ENCODE data around the gene GPRIN1.
"Not testable (repeated sequence)": the region's sequence is repeated elsewhere in the genome, so short reads cannot be mapped to it uniquely, and the experiment has no call there.

GPRIN1 gene

DNA sequence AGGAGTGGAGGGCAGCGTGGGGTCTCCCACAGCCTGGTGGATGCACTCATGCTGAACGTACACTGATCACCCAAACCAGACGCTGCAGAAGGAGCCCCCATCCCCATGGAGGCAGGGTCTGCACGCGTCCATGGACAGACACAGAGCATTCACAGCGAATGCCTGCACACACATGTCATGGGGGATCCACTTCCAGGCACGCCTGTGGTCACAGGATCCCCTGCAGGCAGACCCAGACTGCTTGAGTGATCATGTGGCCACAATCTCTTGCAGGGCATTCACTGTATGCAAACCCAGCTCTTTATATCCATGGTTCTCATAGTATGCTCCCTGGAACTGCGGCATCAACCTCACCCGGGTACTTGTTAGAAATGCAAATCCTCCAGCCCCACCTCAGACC is 15.0 kb upstream of the GPRIN1 start:
- DNase-seq (ENCODE audit: low spot score), result no peak

DNA sequence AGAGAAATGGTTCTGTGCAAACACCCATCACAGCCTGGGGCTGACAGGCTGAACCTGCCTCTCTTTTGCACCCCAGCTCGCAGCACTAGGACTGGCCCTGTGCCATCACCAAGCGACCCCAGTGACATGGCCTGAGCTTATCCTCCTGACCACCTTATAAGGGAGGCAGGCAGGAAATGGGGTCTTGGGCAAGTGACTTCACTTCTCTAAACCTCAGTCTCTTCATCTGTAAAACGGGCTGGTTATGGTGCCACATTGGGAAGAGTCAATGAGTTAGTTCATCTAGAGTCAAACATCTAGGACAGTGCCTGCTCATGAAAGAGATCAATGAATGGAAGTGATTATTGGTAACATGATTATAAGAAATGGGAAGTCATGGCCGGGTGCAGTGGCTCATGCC is 14.2 kb upstream of the GPRIN1 start:
- DNase-seq (ENCODE audit: low spot score), result no peak

DNA sequence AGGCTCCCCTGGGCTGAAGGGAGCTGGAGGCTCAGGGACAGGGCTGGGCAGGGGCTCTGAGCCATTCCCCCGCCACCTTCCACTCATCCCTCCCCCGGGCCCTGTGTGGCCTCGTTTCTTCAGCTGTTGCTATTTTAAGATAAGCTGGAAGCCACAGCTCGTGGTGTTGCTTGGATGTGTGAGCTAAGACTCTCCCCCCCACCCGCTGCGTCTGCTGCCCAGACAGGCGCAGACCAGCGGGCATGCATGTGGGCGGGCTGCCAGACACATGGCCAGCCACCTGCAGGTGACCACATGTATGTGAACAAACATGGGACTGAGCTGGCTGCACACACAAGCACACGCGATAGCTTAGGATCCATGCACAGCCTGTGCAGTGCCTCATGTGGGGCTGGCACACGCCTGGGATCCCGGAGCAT is 11.7 kb upstream of the GPRIN1 start:
- no peak for DNase-seq (ENCODE audit: low spot score)

DNA sequence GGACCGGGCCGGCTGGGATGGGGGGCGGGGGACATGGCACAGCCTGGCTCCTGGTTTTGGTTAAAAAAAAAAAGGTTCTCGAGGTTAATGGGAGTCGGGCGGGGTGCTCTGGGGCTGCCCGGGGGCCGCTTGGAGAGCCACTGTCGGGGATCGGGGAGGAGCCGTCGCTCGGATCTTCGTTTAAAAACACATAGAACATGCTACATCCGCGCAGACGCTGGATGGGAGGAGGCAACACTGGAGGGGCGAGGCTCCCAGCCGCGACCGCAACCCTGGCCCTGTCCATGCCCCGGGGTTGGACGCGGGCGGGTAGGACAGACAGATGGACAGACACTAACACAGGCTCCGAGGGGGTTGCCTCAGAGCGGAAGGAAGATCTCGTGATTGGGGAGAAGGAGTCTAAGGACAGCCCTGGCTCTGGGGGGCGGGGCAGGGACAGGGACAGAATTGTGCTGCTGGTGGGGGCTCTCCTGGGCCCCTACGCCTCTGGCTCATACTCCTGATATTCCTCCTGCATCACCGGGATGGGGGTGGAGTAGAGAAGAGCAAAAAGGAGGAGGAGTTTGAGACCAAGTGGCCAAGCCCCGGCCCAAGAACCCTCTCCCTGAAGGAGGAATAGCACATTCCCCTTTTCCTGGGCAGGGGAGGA is 10.5 kb upstream of the GPRIN1 start:
- DNase-seq (ENCODE audit: low spot score), result no peak

DNA sequence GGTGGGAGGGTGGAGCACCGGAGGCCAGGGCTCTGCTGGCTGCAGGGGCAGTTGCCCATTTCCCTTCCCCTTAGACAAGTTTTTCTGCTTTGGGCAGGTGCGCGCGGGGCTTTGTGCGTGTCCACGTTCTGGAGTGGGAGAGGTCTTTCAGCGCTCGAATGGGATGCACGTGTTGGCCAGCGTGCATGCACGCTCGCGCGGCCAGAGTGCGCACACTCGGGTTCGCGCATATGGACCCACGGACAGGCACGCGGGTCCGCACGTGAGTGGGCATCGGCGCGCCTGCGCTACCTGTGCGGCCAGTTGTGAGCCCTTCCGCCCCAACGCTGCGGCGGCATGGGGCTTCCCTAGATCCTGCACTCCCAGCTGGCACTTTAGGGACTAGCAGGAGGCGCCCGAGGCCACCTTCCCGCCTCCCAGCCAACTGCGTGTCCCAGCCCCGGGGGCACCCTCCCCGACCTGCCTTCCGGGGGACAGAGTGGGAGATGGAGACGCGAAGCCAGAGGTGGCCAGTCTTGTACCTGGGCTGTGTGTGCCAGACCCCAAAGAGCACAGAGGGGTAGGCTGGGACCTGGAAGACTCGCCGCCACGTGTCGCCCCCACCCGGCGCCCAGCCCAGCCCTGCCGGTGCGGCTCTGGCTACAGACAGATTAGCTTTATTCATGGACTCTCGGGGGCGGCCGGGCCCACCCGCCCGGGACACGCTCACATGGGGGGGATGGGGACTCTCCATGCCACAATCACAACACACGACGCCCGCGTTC is 9.8 kb upstream of the GPRIN1 start:
- DNase-seq (ENCODE audit: low spot score), result no peak

DNA sequence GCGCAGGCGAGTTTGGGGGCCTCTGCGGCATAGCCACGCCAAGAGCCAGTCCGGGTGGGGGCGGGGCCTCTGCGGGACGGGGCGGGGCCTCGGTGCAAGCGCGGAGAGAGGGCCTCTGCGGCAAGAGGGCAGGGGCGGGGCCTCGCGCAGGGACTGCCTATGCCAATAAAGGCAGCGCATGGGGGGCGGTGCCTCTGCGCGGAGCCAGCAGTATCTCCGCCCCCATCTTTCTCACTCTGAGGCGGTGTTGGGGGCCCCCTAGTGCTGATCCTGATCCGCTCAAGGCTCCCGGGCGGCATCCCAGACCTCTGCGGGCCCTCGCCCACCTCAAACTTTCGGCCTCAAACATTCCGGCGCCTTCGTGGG is 9.2 kb upstream of the GPRIN1 start:
- peak; percentile 91 for DNase-seq (ENCODE audit: low spot score)

DNA sequence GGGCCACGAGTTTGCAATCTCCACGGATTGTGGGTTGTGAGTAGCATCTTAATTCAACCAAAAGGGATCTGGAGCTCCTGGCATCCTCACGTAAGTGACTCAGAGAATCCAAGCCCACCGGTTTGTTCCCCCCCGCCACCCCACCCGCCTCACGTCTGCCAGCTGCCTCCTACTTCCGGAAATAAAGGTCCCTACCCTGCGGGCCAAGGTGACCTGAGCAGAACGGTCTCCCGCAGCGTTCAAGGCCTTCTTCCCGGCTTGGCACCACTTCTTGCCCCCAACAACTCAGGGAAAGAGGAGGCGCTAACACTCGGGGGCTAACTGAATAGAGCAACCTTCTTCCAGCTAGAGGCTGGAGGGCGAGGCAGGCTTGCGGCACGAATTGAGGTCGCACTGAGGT is 8.8 kb upstream of the GPRIN1 start:
- DNase-seq (ENCODE audit: low spot score), result no peak

DNA sequence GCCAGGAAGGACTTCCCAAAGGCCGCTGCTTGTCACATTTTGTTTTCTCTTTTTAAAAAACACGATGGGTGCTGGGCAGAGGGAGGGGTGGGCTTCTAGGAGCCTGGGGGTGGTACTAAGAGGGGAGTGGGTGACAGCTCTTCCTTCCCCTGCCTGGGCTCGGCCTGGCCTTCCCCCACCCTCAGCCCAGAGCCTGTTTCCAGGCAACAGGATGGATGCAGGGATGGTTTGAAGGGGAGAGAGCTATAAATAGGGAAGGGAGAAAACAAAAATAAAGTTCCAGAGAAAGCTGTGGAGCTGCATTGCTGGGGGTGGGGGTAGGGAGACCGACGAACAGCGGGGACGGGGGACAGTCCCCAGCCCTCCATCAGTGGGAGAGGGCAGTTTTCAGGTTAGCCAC is 6.6 kb upstream of the GPRIN1 start:
- DNase-seq (ENCODE audit: low spot score), result no peak

DNA sequence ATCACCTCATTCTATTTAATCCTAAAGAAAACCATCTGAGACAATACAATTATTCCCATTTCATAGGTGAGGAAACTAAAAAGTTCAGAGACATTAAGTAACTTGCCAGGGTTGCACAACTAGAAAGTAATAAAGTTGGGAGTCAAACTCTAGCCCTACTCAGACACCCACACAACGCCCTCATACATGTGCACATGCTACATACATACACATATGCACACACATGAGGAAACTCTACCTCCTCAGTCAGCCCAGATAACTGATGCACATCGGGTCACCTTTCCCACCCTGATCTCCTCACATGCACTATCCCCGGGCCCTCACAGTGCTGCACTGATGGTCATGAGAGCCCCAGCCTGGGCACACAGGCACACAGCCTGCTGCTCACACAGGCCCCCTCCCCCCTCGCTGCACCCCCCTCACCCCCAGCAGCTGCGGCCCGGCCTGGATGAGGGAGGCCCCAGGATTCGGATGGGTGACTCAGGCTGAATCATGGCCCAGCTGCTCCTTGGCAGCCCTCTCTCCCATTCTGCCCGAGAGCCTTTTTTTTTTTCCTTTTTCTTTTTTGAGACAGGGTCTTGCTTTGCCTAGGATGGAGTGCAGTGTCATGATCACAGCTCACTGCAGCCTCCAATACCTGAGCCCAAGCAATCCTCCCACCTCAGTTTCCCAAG is 5.0 kb upstream of the GPRIN1 start:
- DNase-seq (ENCODE audit: low spot score), result no peak

DNA sequence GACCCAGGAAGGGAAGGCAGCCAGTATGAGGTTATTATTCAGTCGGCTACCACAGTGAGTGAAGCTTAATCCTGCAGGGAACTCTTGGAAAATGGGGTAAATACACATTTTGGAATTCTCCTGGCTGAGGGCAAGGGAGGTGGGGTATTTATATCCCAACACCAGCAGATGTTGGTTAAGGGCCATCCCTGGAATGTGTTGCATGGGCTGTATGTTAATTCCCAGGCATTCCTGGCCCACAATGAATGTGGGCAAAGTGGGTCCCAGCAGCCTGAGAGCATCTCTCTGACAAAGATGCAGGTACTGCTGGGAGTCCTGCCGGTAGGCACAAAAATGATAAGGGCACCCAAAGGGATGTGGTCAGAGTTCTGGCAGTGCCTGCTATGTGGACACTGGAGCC is 2.9 kb upstream of the GPRIN1 start:
- no peak for DNase-seq (ENCODE audit: low spot score)

DNA sequence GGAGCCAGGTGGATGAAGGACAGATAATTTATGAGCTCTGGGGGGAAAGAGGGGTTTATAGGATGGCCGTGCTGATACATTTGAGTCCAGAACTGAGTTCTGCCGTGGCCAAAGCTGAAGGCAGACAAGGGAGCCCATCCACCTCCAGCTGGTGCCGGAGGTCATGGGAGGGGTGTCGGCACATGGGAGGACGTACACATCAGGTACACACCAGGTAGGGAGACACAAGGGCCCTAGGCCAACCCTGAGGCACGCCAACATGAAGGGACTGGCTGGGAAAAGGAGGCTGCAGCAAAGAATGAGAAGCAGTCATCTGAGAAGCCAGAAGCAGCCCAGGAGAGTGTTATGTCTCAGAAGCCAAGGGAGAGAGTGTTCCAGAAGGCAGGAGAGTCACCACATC is 2.1 kb upstream of the GPRIN1 start:
- no peak for DNase-seq (ENCODE audit: low spot score)

DNA sequence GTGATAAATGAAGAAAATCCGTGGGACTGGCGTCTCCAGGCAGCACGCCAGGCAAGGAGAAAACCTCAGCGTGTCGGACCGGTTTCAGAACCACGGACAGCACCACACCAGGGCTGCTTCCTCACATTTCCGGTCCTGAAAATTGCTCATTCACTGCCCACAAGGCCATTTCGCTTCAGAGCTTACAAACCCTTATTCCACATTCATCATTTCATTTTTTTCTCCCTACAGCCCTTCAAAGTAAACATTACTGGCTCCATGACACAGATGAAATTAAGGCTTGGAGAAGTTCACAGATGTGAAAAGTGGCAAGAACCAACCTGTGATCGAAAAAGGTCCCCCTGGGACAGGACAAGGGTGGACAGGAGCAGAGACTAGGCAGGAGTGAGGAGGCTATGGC is 1.5 kb upstream of the GPRIN1 start:
- DNase-seq (ENCODE audit: low spot score), result peak; percentile 47

DNA sequence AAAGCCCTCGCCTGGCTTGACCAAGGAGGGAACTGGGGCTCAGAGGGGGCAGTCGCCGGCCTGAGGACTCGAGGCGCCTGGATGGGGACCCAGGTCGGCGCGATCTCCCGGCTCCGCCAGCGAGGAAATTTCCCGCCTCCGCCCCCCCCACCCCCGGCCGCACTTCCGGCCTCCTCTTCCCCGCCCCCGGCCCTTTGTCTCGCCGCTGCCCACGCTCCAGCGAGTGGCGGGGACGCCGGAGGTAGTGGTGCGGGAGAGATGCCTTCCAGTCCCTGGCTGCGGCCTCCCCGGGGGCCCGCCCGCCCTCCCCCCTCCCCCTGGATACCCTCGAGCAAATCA is 448 bp upstream of the GPRIN1 start:
- DNase-seq (ENCODE audit: low spot score), result no peak

DNA sequence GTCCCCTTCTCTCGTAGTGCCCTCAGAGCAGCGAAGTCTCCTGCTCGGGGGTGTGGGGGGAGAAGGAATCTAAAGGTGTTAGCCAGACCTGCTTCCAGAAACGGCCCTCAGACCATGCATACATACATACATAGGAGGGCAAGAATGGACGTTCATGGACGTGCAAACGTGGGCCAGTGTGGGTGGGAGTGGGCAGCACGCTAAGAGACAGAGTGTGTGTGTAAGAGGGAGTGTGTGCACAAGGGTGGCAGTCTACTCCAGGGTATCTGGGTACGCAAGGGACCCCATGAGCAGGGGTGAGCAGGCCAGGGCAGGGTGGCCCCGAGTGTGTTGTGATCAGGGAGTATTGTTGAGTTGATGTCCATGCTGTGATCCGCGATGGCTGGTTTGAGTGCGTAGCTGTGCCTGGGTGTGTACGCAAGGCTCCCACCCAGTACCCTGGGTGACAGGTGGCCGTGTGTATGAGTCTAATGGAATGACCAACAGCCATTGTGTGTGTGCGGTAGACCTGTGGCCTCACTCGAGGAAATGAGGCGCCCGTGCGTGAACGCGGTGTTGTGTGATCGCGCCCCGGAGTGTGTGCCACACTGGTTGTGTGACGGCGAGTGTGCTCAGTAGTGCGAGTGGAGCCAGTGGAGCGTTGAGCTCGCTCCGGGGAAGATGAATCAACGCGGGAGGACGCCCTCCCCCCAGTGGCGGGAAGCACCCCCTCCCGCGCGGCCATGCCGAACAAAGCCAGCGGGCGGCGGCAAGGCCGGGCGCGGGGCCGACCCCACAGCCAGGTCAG is 826 bp downstream of the GPRIN1 start:
- DNase-seq (ENCODE audit: low spot score), result no peak

DNA sequence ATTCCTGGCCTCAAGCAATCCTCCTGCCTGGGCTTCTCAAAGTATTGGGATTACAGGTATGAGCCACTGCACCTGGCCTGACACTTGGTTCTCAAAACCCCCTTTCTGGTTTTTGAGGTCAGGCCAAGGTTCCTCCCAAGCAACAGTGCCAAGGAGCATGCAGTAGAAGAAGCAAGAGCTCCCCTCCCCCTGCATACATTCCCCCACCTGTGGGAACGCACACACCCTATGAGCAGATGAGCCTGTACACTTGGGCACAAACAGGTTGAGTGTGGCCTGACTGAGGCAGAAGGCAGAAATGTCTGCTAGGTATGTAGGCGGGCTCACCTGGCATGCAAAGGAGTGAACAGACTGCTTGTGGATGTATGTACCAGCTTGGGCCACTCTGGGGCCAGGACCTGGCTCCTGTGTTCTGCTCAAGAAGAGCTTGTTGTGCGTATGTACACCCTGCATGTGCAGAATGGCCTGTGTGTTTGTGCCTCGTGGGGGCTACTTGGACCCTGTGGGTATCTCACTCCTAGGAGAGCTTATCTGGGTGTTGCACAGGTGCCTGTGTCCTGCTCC is 1.7 kb downstream of the GPRIN1 start:
- DNase-seq (ENCODE audit: low spot score), result no peak

DNA sequence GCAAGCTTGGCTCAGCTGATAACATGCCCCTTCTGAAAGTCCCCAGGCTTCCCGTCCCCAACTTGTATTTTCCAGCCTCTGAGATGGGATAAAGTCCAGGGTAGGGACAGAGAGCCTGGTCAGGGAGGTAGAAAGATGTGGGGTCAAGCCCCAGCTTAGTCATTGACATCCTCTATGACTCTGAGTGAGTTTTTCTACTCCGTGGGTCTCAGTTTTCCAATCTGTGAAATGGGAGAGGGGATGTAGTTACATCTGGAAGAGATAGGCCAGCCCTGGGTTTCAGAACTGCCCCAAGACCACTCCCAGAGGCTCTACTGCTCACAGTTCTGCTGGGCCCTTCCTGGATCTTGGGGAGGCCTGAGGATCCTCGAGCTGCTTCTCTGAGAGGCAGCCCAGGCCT is 3.1 kb downstream of the GPRIN1 start:
- no peak for DNase-seq (ENCODE audit: low spot score)

DNA sequence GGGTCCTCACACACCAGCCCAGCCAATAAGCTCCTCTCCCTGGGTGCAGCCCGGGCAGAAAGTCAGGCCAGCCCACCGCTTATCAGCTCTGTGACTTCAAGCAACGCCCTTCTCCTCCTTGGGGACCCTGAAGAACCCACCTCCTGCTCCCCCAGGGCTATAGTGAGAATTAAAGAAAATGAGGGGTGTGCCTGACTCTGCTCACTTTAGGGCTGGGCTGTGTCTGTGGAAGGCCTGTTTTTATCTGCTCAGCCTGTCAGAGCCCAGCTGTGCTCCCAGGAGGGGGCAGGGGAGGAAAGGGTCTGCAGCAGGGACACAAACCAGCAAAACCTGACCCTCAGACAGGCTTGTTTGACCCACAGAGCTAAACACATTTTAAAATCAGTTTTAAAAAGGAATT is 3.9 kb downstream of the GPRIN1 start:
- DNase-seq (ENCODE audit: low spot score), result no peak

DNA sequence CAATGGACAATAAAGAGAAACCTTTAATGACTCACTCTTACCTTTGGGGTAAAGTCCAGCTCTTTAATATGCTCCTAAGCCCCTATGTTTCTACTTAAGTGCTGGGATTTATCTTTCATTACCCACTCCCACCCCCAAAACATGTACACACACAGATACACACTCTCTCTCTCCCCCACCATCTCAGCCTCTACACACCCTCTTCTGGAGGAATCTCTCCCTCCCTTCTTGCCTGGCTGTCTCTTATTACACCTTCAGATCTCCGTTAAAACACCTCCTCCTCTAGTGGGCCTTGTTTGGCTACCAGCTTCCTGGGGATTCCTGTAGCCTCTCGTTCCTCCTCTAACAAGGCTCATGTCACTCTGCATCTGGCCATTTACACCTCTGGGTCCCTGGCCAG is 6.9 kb downstream of the GPRIN1 start:
- DNase-seq (ENCODE audit: low spot score), result no peak

DNA sequence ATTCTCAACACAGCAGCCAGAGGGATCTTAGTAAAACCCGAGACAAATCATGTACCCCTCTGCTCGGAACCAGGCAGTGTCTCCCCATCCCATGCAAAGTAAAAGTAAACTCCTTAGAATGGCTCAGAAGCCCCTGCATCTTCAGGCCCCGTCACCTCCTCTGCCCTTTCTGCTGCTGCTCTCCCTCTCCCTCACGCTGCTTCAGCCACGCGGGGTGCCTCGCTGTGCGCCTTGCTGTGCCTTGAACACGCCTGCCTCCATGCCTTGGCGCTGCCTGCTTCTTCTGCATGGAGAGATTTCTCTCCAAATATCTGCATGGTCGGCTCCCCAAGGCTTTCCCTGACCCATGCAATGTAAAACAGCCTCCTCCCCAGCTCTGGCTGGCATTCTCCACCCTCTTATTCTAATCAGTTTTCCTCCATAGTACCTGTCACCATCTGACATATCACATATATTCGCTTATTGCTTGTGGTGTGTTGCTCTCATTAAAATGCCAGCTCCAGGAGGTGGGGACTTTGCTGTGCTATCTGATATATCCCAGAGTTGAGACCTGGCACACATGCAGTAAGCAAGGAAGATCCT is 8.0 kb downstream of the GPRIN1 start:
- DNase-seq (ENCODE audit: low spot score), result no peak

DNA sequence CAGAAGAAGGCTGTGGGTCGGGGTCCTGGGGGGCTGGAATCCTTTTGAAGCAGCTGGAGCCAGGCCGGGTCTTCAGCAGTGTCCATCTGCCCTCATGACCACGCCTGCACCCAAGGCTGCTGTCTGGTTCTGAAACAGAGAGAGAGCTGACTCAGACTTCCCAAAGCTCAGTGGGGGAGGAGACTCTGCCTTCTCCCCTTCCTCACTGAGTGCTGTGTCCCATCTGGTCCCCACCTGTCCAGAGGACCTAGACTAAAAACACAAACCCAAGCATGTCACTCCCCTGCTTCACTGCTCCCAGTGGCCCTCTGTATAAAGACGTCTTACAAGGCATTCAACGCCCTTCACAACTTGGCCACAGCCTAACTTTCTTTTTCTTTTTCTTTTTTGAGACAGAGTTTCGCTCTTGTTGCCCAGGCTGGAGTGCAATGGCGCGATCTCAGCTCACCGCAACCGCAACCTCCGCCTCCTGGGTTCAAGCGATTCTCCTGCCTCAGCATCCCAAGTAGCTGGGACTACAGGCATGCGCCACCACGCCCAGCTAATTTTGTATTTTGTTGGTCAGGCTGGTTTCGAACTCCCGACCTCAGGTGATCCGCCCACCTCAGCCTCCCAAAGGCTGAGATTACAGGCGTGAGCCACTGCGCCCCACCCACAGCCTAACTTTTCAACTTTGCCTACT is 10.1 kb downstream of the GPRIN1 start:
- DNase-seq (ENCODE audit: low spot score), result not testable (repeated sequence)
